GM12878 (cell line): Measurements from ENCODE around the gene COIL. TPM values are rescaled to one million over a fixed set of nuclear protein-coding genes. Genes with fewer than 3 reads are reported as not detected.

ENCODE experiments used
- ATAC-seq: fragments of 200-7000 bp; cut with Tn5 transposase; 3 replicates; pipeline ENCODE4 v1.9.1; 2020; ENCODE audit warnings: mild to moderate bottlenecking, moderate library complexity
- BruUV-seq: library from RNA; stranded (reverse); fragments of 400-500 nt; replicated peaks from 2 replicates; lab custom pipeline; 2021; lab: Mats Ljungman, UMichigan
- CTCF ChIA-PET: fragments of 300-600 bp; sonication (Branson Sonifier 250); formaldehyde crosslinking; extraction: SDS; loops from one replicate; lab custom pipeline; 2021; ENCODE audit warnings: inconsistent platforms; lab: Yijun Ruan, JAX
- POLR2A ChIA-PET: fragments of 350-600 bp; formaldehyde crosslinking; extraction: SDS; loops from one replicate; lab custom pipeline; 2021; ENCODE audit warnings: inconsistent platforms; lab: Charles Lee
- RAD21 ChIA-PET: fragments of 300-600 bp; sonication (Branson Sonifier 250); formaldehyde crosslinking; loops from one replicate; lab custom pipeline; 2023; ENCODE audit warnings: antibody characterized with exemption; ENCODE audit not compliant: unreplicated experiment; lab: Charles Lee
- SMC1A ChIA-PET: fragments of 300-600 bp; sonication (Branson Sonifier 250); formaldehyde crosslinking; loops from one replicate; lab custom pipeline; 2023; ENCODE audit not compliant: unreplicated experiment, uncharacterized antibody; lab: Charles Lee
- DNase-seq: peaks from one replicate; pipeline ENCODE4 v3.0.0-alpha.2; 2011; ENCODE audit warnings: low read depth, low spot score
- FAIRE-seq: peaks from 3 replicates; lab custom pipeline; 2011; peaks lifted over from hg19 to GRCh38; lab: Jason Lieb, UNC
- H2AFZ ChIP-seq: 2 replicates; pipeline ENCODE4 v1.6.0; 2011; ENCODE audit warnings: low read depth, low read length, control low read depth; ENCODE audit not compliant: control insufficient read depth
- H3K27ac ChIP-seq: 2 replicates; pipeline ENCODE4 v1.5.1; 2011; ENCODE audit warnings: control low read depth; ENCODE audit not compliant: control insufficient read depth, insufficient read depth
- H3K27me3 ChIP-seq, 2 experiments: replicated peaks in 1 of 2; 2 replicates each; pipeline versions ENCODE4 v1.6.0 to v1.6.1; 2011; ENCODE audit warnings: low read length in 1 of 2; ENCODE audit not compliant: control insufficient read depth in 2 of 2, insufficient read depth in 2 of 2
- H3K36me3 ChIP-seq, 2 experiments: 2 replicates each; pipeline ENCODE4 v1.5.1; 2011; ENCODE audit warnings: low read length in 1 of 2; ENCODE audit not compliant: control insufficient read depth in 2 of 2, insufficient read depth in 2 of 2
- H3K4me1 ChIP-seq: 2 replicates; pipeline ENCODE4 v1.6.1; 2011; ENCODE audit warnings: mild to moderate bottlenecking, low read length, moderate library complexity, mixed read lengths; ENCODE audit not compliant: control insufficient read depth, insufficient read depth
- H3K4me2 ChIP-seq: 2 replicates; pipeline ENCODE4 v1.6.0; 2011; ENCODE audit warnings: control low read depth; ENCODE audit not compliant: control insufficient read depth, insufficient read depth
- H3K4me3 ChIP-seq: fragments of 200-600 bp; sonication (generic); 2 replicates; pipeline ENCODE4 v1.5.1; 2016
- H3K79me2 ChIP-seq: 2 replicates; pipeline ENCODE4 v1.6.0; 2011; ENCODE audit warnings: low read length; ENCODE audit not compliant: control insufficient read depth, insufficient read depth
- H3K9ac ChIP-seq: 2 replicates; pipeline ENCODE4 v1.8.0; 2011; ENCODE audit warnings: low read length, control low read depth, mixed read lengths; ENCODE audit not compliant: control insufficient read depth, insufficient read depth
- H3K9me3 ChIP-seq: replicated peaks from 3 replicates; pipeline ENCODE4 v1.5.1; 2011; ENCODE audit warnings: mild to moderate bottlenecking, low read length; ENCODE audit not compliant: control insufficient read depth, insufficient read depth
- H4K20me1 ChIP-seq: 2 replicates; pipeline ENCODE4 v1.6.0; 2011; ENCODE audit not compliant: control insufficient read depth, insufficient read depth
- ATF2 ChIP-seq: IDR thresholded peaks from 2 replicates; pipeline ENCODE4 v1.6.1; 2012; ENCODE audit warnings: low read length, inconsistent platforms
- E2F4 ChIP-seq: IDR thresholded peaks from 2 replicates; pipeline ENCODE4 v1.6.1; 2012; ENCODE audit warnings: low read depth, low read length, improper control_type of control experiment
- E2F8 ChIP-seq: fragments of 450-650 bp; IDR thresholded peaks from 2 replicates; pipeline ENCODE4 v1.6.1; 2018; ENCODE audit warnings: mild to moderate bottlenecking, low read depth, moderate library complexity; ENCODE audit not compliant: partially characterized antibody
- IRF4 ChIP-seq: IDR thresholded peaks from 2 replicates; pipeline ENCODE4 v1.6.1; 2011; ENCODE audit warnings: low read depth, low read length
- NKRF ChIP-seq: fragments of 450-650 bp; conservative IDR thresholded peaks from 2 replicates; pipeline ENCODE4 v1.6.1; 2017; ENCODE audit warnings: mild to moderate bottlenecking, moderate library complexity
- RBBP5 ChIP-seq: fragments of 200-600 bp; sonication (generic); conservative IDR thresholded peaks from 2 replicates; pipeline ENCODE4 v1.6.1; 2016
- RELB ChIP-seq: fragments of 450-650 bp; IDR thresholded peaks from 2 replicates; pipeline ENCODE4 v1.6.1; 2017; ENCODE audit warnings: low read depth, mild to moderate bottlenecking, moderate library complexity
- SMAD5 ChIP-seq: IDR thresholded peaks from 2 replicates; pipeline ENCODE4 v1.6.1; 2016; ENCODE audit warnings: antibody characterized with exemption, low read depth
- SP1 ChIP-seq: IDR thresholded peaks from one replicate; pipeline ENCODE4 v1.6.1; 2011; ENCODE audit warnings: low read depth, low read length
- SREBF1 ChIP-seq: IDR thresholded peaks from 2 replicates; pipeline ENCODE4 v1.6.1; 2012; ENCODE audit warnings: mild to moderate bottlenecking, low read length
- SREBF2 ChIP-seq: IDR thresholded peaks from 2 replicates; pipeline ENCODE4 v1.6.1; 2012; ENCODE audit warnings: mild to moderate bottlenecking, low read length
- ZBTB33 ChIP-seq: fragments of 450-650 bp; IDR thresholded peaks from 2 replicates; pipeline ENCODE4 v1.6.1; 2017; ENCODE audit warnings: mild to moderate bottlenecking
- ZNF384 ChIP-seq: IDR thresholded peaks from 2 replicates; pipeline ENCODE4 v1.6.1; 2012; ENCODE audit warnings: low read depth, mild to moderate bottlenecking, low read length, improper control_type of control experiment, borderline replicate concordance
- WGBS: methylation state at CpG from one replicate; pipeline ENCODE4 v1.1.6; 2016; ENCODE audit warnings: low lambda C conversion rate; ENCODE audit not compliant: insufficient replicate concordance, insufficient coverage; ENCODE audit errors: missing lambda C conversion rate; 5-methylcytosine and 5-hydroxymethylcytosine counted together
- in situ Hi-C: fragments of 300-500 bp; cut with MboI; formaldehyde crosslinking; loops from 9 replicates; pipeline ENCODE4 v1.14.3; 2018; ENCODE audit warnings: mixed read lengths
- intact Hi-C: fragments of 100-400 bp; cut with micrococcal nuclease; formaldehyde crosslinking; loops from one replicate; pipeline ENCODE4 v1.14.2; 2022; ENCODE audit not compliant: unreplicated experiment
- polyA plus RNA-seq, 11 experiments: library from polyadenylated mRNA; depleted of rRNA in 4 of 11; unstranded in 6 of 11; stranded (reverse) in 5 of 11; fragments of >200 nt; fragmentation: Nextera tagmentation in 4 of 11; fragmentation: Illumina TruSeq in 1 of 11; extraction: Ambion mirVana in 4 of 11; extraction: Trizol in 1 of 11; gene quantifications; 1 replicate in 1 of 11; 2 replicates in 10 of 11; pipeline versions ENCODE4 v1.2.1 to v1.2.3, GENCODE V29; 2011 to 2016; ENCODE audit warnings: inconsistent platforms in 2 of 11, missing spikeins in 2 of 11, low read depth in 1 of 11
- total RNA-seq, 4 experiments: library from RNA; depleted of rRNA in 3 of 4; stranded (reverse); fragments of >200 nt in 3 of 4; fragmentation: Illumina TruSeq in 1 of 4; extraction: Trizol in 1 of 4; gene quantifications; 2 replicates each; pipeline versions ENCODE4 v1.2.1 to v1.2.3, GENCODE V29; 2013 to 2021

COIL gene
- total and polyA plus RNA-seq, 10 of the 15 experiments (the other 5 are each of a cell fraction or from before 2014, with no cell fraction given): 13.7 to 24.3 (median 17.4) TPM

DNA sequence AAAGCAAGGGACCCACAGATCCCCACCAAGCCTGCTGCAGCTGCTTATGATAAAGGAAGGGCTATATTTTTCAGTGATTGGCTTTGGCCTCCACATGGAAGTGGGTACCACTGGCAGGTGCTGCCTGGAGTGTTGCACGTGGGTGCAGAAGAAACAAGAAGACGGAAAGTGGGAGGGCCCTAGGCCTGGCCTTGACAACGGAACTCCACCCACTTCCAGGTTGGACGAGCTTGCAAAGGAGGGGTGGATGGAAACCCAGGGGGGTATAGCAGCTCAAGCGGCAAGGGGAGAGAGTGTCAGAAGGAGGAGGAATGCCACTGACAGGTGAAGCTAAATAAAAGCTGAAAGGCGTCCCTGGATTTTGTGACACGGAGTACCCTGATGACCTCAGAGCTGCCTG, 67.3 kb downstream of the COIL start:
- ChIA-PET POLR2A (interaction anchor here (0.6 to 1.3 kb wide), 3 partner anchors 10 to 128 kb away, joined by 3 to 4 read pairs (median 3); no protein-coding TSS in a partner anchor), CTCF (interaction anchor here (2.4 kb wide), 1 partner anchor 46 kb away, joined by 8 read pairs; no protein-coding TSS in a partner anchor), RAD21 (no interaction called here), SMC1A (interaction anchor here (3.1 kb wide), 1 partner anchor 12 kb away, joined by 11 read pairs; no protein-coding TSS in a partner anchor)
- Histone ChIP-seq H4K20me1 (no peaks in the 10 kb centered on the region; the same call in 1 of the 2 replicates), H3K27ac (no peak overlapping the region), H3K4me2 (no peak overlapping the region), H3K27me3 (no peaks in the 10 kb centered on the region), H3K4me3 (no peak overlapping the region), H3K36me3 (peaks cover 54 to 66% of the 10 kb centered on the region in 2 experiments), H3K9ac (no peak overlapping the region), H3K4me1 (peaks cover 16% of the 10 kb centered on the region), H3K9me3 (peaks cover 11% of the 10 kb centered on the region; the same call in 2 of the 3 replicates), H2AFZ (no peak overlapping the region), H3K79me2 (peaks cover 10% of the 10 kb centered on the region)
- WGBS: 91% methylated on average over 7 of the region's 7 CpGs
- no peak for DNase-seq
- FAIRE-seq: no peak
- in situ Hi-C loops: no loop called here
- ATAC-seq: no peak
- intact Hi-C loops: no loop called here
- no TSS peak for BruUV-seq
- no peak for TF ChIP-seq RBBP5
- no peak for TF ChIP-seq ZNF384
- no peak for TF ChIP-seq SP1
- no peak for TF ChIP-seq SMAD5
- no peak for TF ChIP-seq NKRF
- TF ChIP-seq E2F4: no peak
- no peak for TF ChIP-seq SREBF2
- no peak for TF ChIP-seq ZBTB33
- TF ChIP-seq RELB: no peak
- no peak for TF ChIP-seq SREBF1
- TF ChIP-seq IRF4: no peak
- TF ChIP-seq ATF2: no peak
- TF ChIP-seq E2F8: no peak
